Spleen (tissue), 11 donors: ENCODE results near the gene PPP1R15B. TPM values are rescaled to one million over a fixed set of nuclear protein-coding genes. Genes with fewer than 3 reads are reported as not detected.
A peak's percentile ranks its signal among the peaks of the same experiment; 100 is the strongest.

ENCODE experiments used
- DNase-seq: peaks from one replicate; pipeline ENCODE4 v3.0.0-alpha.2; 2020
- H3K27ac ChIP-seq, 8 donors: fragments of 200-600 bp; sonication (generic) in 7 of 8; 1 replicate in 4 of 8; 2 replicates in 4 of 8; pipeline versions ENCODE4 v1.5.0 to v1.8.0; 2016 to 2021; ENCODE audit warnings: inconsistent platforms in 4 of 8, mild to moderate bottlenecking in 4 of 8, moderate library complexity in 1 of 8
- H3K27me3 ChIP-seq, 7 donors: fragments of 200-600 bp; sonication (generic) in 6 of 7; replicated peaks in 1 of 7; 1 replicate in 4 of 7; 2 replicates in 3 of 7; pipeline versions ENCODE4 v1.5.0 to v1.8.0; 2016 to 2021; ENCODE audit warnings: inconsistent platforms in 3 of 7, mild to moderate bottlenecking in 1 of 7
- H3K36me3 ChIP-seq, 6 donors: fragments of 200-600 bp; sonication (generic) in 5 of 6; 1 replicate in 4 of 6; 2 replicates in 2 of 6; pipeline versions ENCODE4 v1.5.0 to v1.8.0; 2016 to 2021; ENCODE audit warnings: inconsistent platforms in 2 of 6
- H3K4me1 ChIP-seq, 6 donors: fragments of 200-600 bp; sonication (generic) in 5 of 6; 1 replicate in 3 of 6; 2 replicates in 3 of 6; pipeline versions ENCODE4 v1.5.0 to v1.8.0; 2016 to 2021; ENCODE audit warnings: inconsistent platforms in 3 of 6
- H3K4me3 ChIP-seq, 8 donors: fragments of 200-600 bp; sonication (generic) in 7 of 8; 1 replicate in 4 of 8; 2 replicates in 4 of 8; pipeline versions ENCODE4 v1.5.0 to v1.8.0; 2016 to 2021; ENCODE audit warnings: inconsistent platforms in 4 of 8, mild to moderate bottlenecking in 4 of 8, moderate library complexity in 2 of 8
- H3K9me3 ChIP-seq, 8 donors: fragments of 200-600 bp; sonication (generic) in 7 of 8; 1 replicate in 4 of 8; 2 replicates in 4 of 8; pipeline versions ENCODE4 v1.5.0 to v1.8.0; 2016 to 2021; ENCODE audit warnings: inconsistent platforms in 4 of 8
- POLR2A ChIP-seq, 3 donors: fragments of 450-650 bp; IDR thresholded peaks; one replicate each; pipeline ENCODE4 v1.5.1; 2017; ENCODE audit warnings: antibody characterized with exemption in 3 of 3, mild to moderate bottlenecking in 1 of 3
- POLR2AphosphoS5 ChIP-seq, 3 donors: sonication (generic); formaldehyde crosslinking; IDR thresholded peaks; one replicate each; pipeline ENCODE4 v1.5.1; 2017; ENCODE audit warnings: antibody characterized with exemption in 3 of 3
- WGBS, 5 donors: extraction: QIAGEN DNeasy Blood & Tissue Kit in 3 of 5; methylation state at CpG; one replicate each; pipeline versions ENCODE4 v1.1.5 to v1.1.7; 2013 to 2018; 5-methylcytosine and 5-hydroxymethylcytosine counted together
- intact Hi-C: fragments of 100-400 bp; cut with DNase I; formaldehyde crosslinking; loops from one replicate; pipeline ENCODE4 v1.15.0; 2023; ENCODE audit warnings: low total_unique reads
- polyA plus RNA-seq, 3 donors: library from polyadenylated mRNA; stranded (reverse); fragments of 200-250 nt; gene quantifications; one replicate each; pipeline ENCODE4 v1.2.1, GENCODE V29; 2013
- total RNA-seq, 7 donors: library from RNA; depleted of rRNA in 3 of 7; stranded (reverse); fragments of >200 nt in 3 of 7; fragmentation: NEBNext Ultra II Directional in 4 of 7; extraction: Animal tissue kit (Norgen Biotek cat#: 25700) in 4 of 7; gene quantifications; one replicate each; pipeline versions ENCODE4 v1.1.0 to v1.2.1, GENCODE V29; 2016 to 2021
- TF ChIP-seq, protein P1 (sequence below), 11 experiments: fragments of 200-600 bp in 7 of 11; fragments of 450-650 bp in 4 of 11; sonication (generic) in 4 of 11; IDR thresholded peaks in 8 of 11; conservative IDR thresholded peaks in 3 of 11; 1 replicate in 7 of 11; 2 replicates in 4 of 11; pipeline versions ENCODE4 v1.4.0 to v1.8.0; 2016 to 2021; ENCODE audit warnings: antibody characterized with exemption in 11 of 11, inconsistent platforms in 4 of 11, mild to moderate bottlenecking in 1 of 11
- donor health status: healthy with polysubstance abuse.
- donor health status: DM: no; HTN: no; CAD: no; lungs with moderate emphysema.
- donor health status: DM: no; HTN: no; CAD: no.
- donor health status: Bipolar disorder and iron deficiency.
- donor health status: healthy.
- donor health status: DM: no; HTN: no; CAD: no.
- donor health status: DM: yes; HTN: yes; CAD: no.

The PPP1R15B gene
- total and polyA plus RNA-seq, 10 donors = 10.8 to 73.1 (median 57.8) TPM

GRCh38 chr1:204415351-204415750 is 3.7 kb upstream of the PPP1R15B start:
- no peak overlapping the region for H3K4me3 ChIP-seq
- H3K4me1 ChIP-seq = peaks cover 18 to 88% (median 39%) of the 10 kb centered on the region in 6 donors
- TF ChIP-seq, protein P1, sequence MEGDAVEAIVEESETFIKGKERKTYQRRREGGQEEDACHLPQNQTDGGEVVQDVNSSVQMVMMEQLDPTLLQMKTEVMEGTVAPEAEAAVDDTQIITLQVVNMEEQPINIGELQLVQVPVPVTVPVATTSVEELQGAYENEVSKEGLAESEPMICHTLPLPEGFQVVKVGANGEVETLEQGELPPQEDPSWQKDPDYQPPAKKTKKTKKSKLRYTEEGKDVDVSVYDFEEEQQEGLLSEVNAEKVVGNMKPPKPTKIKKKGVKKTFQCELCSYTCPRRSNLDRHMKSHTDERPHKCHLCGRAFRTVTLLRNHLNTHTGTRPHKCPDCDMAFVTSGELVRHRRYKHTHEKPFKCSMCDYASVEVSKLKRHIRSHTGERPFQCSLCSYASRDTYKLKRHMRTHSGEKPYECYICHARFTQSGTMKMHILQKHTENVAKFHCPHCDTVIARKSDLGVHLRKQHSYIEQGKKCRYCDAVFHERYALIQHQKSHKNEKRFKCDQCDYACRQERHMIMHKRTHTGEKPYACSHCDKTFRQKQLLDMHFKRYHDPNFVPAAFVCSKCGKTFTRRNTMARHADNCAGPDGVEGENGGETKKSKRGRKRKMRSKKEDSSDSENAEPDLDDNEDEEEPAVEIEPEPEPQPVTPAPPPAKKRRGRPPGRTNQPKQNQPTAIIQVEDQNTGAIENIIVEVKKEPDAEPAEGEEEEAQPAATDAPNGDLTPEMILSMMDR (IDR thresholded peaks at IDR 0.05 in 8 of 11, conservative IDR thresholded peaks at IDR 0.05 in 3 of 11) = no peak
- TF ChIP-seq POLR2A (IDR thresholded peaks at IDR 0.05) (no peak), POLR2AphosphoS5 (IDR thresholded peaks at IDR 0.05) (no peak)
- H3K27ac ChIP-seq = peak overlapping the region in 2 of 8 donors; percentile 79 to 81
- no peaks in the 10 kb centered on the region for H3K36me3 ChIP-seq
- WGBS, 5 donors = 94 to 99% (median 95%) methylated on average over 3 of the region's 3 CpGs
- H3K9me3 ChIP-seq = no peaks in the 10 kb centered on the region
- intact Hi-C loops = no loop called here
- H3K27me3 ChIP-seq = no peaks in the 10 kb centered on the region
- DNase-seq = no peak

- H3K27me3 ChIP-seq = no peaks in the 10 kb centered on the region
- H3K9me3 ChIP-seq = no peaks in the 10 kb centered on the region
- intact Hi-C loops = no loop called here
- no peak for DNase-seq
- TF ChIP-seq POLR2AphosphoS5 (IDR thresholded peaks at IDR 0.05) (no peak), POLR2A (IDR thresholded peaks at IDR 0.05) (no peak)
- TF ChIP-seq, protein P1 (IDR thresholded peaks at IDR 0.05 in 8 of 11, conservative IDR thresholded peaks at IDR 0.05 in 3 of 11) = no peak
- peaks cover 18 to 88% (median 42%) of the 10 kb centered on the region in 6 donors for H3K4me1 ChIP-seq
- peak overlapping the region in 5 of 8 donors; percentile 20 to 100 (median 99) for H3K27ac ChIP-seq
- no peaks in the 10 kb centered on the region for H3K36me3 ChIP-seq
- H3K4me3 ChIP-seq = no peak overlapping the region
Measured at GRCh38 chr1:204414016-204414415, 2.4 kb upstream of the PPP1R15B start.

DNA sequence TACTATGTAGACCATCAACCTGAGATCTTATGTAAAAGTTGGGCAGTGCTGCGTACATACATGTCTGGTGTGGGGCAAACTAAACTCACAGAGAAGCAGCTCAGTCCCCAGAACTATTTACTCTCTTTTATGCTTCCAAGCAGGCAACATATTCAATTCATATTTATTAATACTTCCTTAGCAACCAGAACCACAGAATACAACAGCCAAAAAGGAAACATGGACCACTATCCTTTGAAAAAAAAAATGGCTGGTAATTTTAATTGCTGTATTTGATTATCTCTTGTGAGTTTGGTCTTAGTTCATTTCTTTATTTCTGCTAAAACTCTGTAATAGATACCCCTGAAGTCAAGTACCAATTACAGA is 1.5 kb upstream of the PPP1R15B start:
- intact Hi-C loops = no loop called here
- no peak overlapping the region for H3K4me3 ChIP-seq
- 88 to 100% (median 95%) methylated on average over 1 of the region's 1 CpG for WGBS, 5 donors
- no peaks in the 10 kb centered on the region for H3K27me3 ChIP-seq
- no peaks in the 10 kb centered on the region for H3K9me3 ChIP-seq
- no peak for TF ChIP-seq POLR2A (IDR thresholded peaks at IDR 0.05)
- H3K27ac ChIP-seq = peak overlapping the region in 4 of 8 donors; percentile 98 to 100 (median 99)
- peaks cover 14 to 88% (median 33%) of the 10 kb centered on the region in 6 donors for H3K4me1 ChIP-seq
- no peak for DNase-seq
- H3K36me3 ChIP-seq = no peaks in the 10 kb centered on the region

- 0% methylated on average over 21 to 38 of the region's 38 CpGs for WGBS, 5 donors
- H3K27ac ChIP-seq = peak overlapping the region; percentile 96 to 100 (median 99)
- no peaks in the 10 kb centered on the region for H3K9me3 ChIP-seq
- no peaks in the 10 kb centered on the region for H3K27me3 ChIP-seq
- intact Hi-C loops = no loop called here
- peaks cover 0 to 10% (median 4%) of the 10 kb centered on the region in 6 donors for H3K36me3 ChIP-seq
- no peak for DNase-seq
- TF ChIP-seq POLR2AphosphoS5 (IDR thresholded peaks at IDR 0.05) = no peak
- TF ChIP-seq POLR2A (IDR thresholded peaks at IDR 0.05) = no peak
- TF ChIP-seq, protein P1 (IDR thresholded peaks at IDR 0.05 in 8 of 11, conservative IDR thresholded peaks at IDR 0.05 in 3 of 11) = no peak
- peaks cover 21 to 88% (median 36%) of the 10 kb centered on the region in 6 donors for H3K4me1 ChIP-seq
- peak overlapping the region; percentile 67 to 97 (median 82) for H3K4me3 ChIP-seq
Measured at GRCh38 chr1:204410688-204411450, 748 bp downstream of the PPP1R15B start.
